Vagina (tissue), 2 donors: ENCODE results near the gene ZNF322.

Experiments used
- POLR2A ChIP-seq, 2 donors: fragments of 450-650 bp; IDR thresholded peaks; one replicate each; pipeline ENCODE4 v1.6.1; 2017; ENCODE audit warnings: antibody characterized with exemption in 2 of 2, mild to moderate bottlenecking in 2 of 2, moderate library complexity in 2 of 2
- POLR2AphosphoS5 ChIP-seq, 2 donors: sonication (generic); formaldehyde crosslinking; IDR thresholded peaks; one replicate each; pipeline ENCODE4 v1.9.0; 2017; ENCODE audit warnings: antibody characterized with exemption in 2 of 2, mild to moderate bottlenecking in 2 of 2, low read depth in 1 of 2; ENCODE audit not compliant: insufficient read depth in 1 of 2
- TF ChIP-seq, protein P1 (sequence below), 3 experiments: fragments of 450-650 bp in 2 of 3; fragments of 200-600 bp in 1 of 3; sonication (generic) in 1 of 3; IDR thresholded peaks; one replicate each; pipeline ENCODE4 v1.5.1; 2017 to 2019; ENCODE audit warnings: antibody characterized with exemption in 3 of 3, mild to moderate bottlenecking in 2 of 3, moderate library complexity in 2 of 3

DNA sequence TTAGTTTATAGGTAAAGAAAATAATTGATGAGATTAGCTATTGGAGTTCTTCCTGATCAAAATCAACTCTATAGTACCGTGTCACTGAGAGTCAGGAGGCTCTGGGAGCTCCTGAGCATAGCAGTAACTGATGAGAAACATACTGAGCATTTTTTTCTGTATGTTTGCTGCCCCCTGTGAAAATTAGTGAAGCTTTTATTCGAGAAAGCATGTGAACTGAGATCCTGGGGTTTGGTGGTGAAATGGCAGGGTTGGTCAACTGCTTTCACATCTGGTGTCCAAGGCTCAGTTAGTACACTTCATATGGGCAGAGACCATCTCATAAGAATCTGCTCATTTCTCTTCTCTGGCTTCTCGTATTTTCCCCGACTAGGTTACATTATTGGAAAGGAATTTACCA, 66.9 kb downstream of the ZNF322 start:
- TF ChIP-seq, protein P1, sequence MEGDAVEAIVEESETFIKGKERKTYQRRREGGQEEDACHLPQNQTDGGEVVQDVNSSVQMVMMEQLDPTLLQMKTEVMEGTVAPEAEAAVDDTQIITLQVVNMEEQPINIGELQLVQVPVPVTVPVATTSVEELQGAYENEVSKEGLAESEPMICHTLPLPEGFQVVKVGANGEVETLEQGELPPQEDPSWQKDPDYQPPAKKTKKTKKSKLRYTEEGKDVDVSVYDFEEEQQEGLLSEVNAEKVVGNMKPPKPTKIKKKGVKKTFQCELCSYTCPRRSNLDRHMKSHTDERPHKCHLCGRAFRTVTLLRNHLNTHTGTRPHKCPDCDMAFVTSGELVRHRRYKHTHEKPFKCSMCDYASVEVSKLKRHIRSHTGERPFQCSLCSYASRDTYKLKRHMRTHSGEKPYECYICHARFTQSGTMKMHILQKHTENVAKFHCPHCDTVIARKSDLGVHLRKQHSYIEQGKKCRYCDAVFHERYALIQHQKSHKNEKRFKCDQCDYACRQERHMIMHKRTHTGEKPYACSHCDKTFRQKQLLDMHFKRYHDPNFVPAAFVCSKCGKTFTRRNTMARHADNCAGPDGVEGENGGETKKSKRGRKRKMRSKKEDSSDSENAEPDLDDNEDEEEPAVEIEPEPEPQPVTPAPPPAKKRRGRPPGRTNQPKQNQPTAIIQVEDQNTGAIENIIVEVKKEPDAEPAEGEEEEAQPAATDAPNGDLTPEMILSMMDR (IDR thresholded peaks at IDR 0.05), result no peak
- no peak for TF ChIP-seq POLR2AphosphoS5 (IDR thresholded peaks at IDR 0.05; ENCODE audit: insufficient read depth in 1 of 2, low read depth in 1 of 2)
- TF ChIP-seq POLR2A (IDR thresholded peaks at IDR 0.05), result no peak
